ENCODE measurements around the gene CD300LF.

The CD300LF gene

DNA sequence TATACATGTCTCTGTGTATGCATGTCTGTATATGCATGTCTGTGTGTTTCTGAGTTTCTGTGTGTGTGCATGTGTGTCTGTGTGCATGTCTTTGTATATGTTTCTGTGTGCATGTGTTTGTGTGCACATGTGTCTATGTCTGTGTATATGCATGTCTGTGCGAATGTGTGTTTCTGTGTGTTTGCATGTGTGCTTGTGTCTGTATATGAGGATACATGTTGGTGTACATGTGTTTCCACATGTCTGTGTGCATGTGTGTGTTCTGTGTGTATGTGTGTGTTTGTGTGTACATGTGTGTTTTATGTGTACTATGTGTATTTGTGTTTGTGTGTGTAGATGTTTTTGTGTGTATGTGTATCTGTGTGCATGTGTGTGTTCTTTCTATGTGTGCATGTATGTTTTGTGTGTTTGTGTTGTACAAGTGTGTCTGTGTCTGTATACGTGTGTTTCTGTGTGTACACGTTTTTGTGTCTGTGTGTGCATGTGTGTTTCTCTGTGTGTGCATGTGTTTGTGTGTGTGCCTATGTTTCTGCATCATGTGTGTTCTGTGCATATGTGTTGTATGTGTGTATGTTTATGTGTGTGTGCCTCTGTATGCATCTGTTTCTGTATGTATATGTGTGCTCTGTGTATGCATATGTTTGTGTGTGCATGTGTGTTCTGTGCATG lies 15.4 kb upstream of the CD300LF start:
- TF ChIP-seq, protein P1, sequence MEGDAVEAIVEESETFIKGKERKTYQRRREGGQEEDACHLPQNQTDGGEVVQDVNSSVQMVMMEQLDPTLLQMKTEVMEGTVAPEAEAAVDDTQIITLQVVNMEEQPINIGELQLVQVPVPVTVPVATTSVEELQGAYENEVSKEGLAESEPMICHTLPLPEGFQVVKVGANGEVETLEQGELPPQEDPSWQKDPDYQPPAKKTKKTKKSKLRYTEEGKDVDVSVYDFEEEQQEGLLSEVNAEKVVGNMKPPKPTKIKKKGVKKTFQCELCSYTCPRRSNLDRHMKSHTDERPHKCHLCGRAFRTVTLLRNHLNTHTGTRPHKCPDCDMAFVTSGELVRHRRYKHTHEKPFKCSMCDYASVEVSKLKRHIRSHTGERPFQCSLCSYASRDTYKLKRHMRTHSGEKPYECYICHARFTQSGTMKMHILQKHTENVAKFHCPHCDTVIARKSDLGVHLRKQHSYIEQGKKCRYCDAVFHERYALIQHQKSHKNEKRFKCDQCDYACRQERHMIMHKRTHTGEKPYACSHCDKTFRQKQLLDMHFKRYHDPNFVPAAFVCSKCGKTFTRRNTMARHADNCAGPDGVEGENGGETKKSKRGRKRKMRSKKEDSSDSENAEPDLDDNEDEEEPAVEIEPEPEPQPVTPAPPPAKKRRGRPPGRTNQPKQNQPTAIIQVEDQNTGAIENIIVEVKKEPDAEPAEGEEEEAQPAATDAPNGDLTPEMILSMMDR (IDR thresholded peaks at IDR 0.05; ENCODE audit: extremely low read depth, insufficient read depth, missing control alignments) = no peak
- in situ Hi-C loops (cut with MboI; ENCODE audit: low pct_unique_long_range_greater_than_20kb, low sequenced_read_pairs, unreplicated experiment) = no loop called here
- DNase-seq (ENCODE audit: low spot score) = no peak

DNA sequence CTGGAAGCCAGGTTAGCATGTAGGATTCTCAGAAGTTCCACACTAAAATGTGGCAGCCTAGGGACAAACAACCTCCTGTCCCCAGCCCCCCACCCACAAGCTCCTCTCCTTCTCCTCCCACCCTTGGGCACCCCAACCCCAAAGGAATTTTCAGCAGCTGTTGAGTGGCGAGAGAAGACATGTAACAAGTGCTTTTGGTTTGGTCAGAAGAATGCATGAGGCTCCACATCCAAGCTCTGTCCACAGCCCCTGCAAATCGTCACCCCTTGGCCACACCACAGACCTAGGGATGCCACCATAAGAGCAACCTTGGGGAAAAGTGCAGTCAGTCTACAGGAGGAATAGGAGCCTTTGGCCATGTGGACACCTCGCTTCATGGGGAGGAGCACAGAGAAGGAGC lies 12.4 kb upstream of the CD300LF start:
- in situ Hi-C loops (cut with MboI; ENCODE audit: low pct_unique_long_range_greater_than_20kb, low sequenced_read_pairs, unreplicated experiment) = no loop called here
- DNase-seq (ENCODE audit: low spot score) = no peak
- TF ChIP-seq, protein P1 (IDR thresholded peaks at IDR 0.05; ENCODE audit: extremely low read depth, insufficient read depth, missing control alignments) = no peak

DNA sequence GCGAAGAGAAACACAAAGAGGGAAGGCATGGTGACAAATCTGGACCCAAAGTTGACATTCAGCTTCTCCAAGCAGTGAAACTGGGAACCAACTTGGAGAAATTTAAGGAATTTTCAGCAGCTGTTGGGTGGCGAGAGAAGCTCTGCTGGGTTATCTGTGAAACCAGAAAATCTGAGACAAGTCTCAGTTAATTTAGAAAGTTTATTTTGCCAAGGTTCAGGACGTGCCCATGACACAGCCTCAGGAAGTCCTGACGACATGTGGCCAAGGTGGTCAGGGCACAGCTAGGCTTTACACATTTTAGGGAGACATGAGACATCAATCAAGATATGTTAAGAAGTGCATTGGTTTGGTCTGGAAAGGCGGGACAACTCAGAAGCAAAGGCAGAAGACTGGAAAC lies 11.2 kb upstream of the CD300LF start:
- TF ChIP-seq, protein P1 (IDR thresholded peaks at IDR 0.05; ENCODE audit: extremely low read depth, insufficient read depth, missing control alignments) = no peak
- in situ Hi-C loops (cut with MboI; ENCODE audit: low pct_unique_long_range_greater_than_20kb, low sequenced_read_pairs, unreplicated experiment) = no loop called here
- no peak for DNase-seq (ENCODE audit: low spot score)

DNA sequence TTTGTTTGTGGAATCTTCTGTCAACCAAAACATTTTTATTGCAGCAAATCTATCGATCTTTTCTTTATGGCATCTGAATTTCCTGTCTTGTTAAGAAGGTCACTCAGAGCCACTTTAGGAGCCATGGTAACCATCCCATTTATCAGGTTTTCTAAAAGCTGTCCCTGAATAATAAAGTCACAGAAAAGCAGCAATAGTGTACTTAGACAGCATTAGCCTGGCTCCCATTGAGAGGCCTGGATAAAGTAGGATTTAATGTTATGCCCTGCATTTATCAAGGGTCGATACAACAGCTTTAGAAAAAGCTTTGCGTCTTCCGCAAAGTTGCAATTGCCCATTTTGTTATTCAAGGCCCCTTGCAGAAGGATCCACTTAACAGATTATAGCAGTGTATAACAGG lies 10.1 kb upstream of the CD300LF start:
- DNase-seq (ENCODE audit: low spot score) = no peak
- in situ Hi-C loops (cut with MboI; ENCODE audit: low pct_unique_long_range_greater_than_20kb, low sequenced_read_pairs, unreplicated experiment) = no loop called here

DNA sequence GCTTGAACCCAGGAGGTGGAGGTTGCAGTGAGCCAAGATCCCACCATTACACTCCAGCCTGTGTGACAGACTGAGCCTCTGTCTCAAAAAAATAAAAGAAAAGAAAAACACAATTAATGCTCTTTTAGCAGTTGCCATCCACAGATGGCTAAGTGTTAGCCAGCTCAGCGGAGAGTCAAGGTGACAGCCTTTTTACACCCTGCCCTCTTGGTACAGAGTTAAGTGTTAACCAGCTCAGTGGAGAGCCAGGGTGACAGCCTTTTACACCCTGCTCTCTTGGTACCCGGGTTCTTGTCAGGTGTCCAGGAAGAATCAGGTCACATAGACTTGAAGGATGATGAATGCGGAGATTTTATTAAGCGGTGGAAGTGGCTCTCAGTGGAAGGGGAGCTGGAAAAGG lies 7.8 kb upstream of the CD300LF start:
- DNase-seq (ENCODE audit: low spot score) = no peak
- in situ Hi-C loops (cut with MboI; ENCODE audit: low pct_unique_long_range_greater_than_20kb, low sequenced_read_pairs, unreplicated experiment) = no loop called here
- TF ChIP-seq, protein P1 (IDR thresholded peaks at IDR 0.05; ENCODE audit: extremely low read depth, insufficient read depth, missing control alignments) = no peak

More for the DNA sequence above, 10.1 kb upstream of the CD300LF start:
- TF ChIP-seq, protein P1 (IDR thresholded peaks at IDR 0.05; ENCODE audit: extremely low read depth, insufficient read depth, missing control alignments) = no peak

DNA sequence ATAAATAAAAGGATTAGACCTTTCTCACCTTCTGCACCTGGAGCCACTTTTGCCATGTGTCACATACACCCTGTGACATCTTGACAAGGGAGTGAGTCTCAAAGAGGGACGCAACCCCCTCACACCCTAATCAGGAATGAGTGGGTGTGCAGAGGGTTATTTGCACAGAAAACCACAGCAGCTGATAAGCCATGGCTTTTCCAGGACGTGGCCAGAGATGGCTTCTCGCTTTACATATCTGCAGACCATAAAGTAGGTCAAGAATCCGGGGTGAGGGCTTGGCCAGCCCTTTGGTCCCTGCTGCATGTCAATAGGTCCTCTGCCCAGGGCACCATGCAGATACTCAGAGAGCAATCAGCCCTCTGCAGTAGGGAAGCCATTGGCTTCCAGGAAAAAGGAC lies 2.4 kb upstream of the CD300LF start:
- TF ChIP-seq, protein P1 (IDR thresholded peaks at IDR 0.05; ENCODE audit: extremely low read depth, insufficient read depth, missing control alignments) = no peak
- DNase-seq (ENCODE audit: low spot score) = no peak
- in situ Hi-C loops (cut with MboI; ENCODE audit: low pct_unique_long_range_greater_than_20kb, low sequenced_read_pairs, unreplicated experiment) = no loop called here
